Measurements from ENCODE around the gene CTTNBP2. TPM values are rescaled to one million over a fixed set of nuclear protein-coding genes. Genes with fewer than 3 reads are reported as not detected.

The CTTNBP2 gene
- total and polyA plus RNA-seq, 2 of the 13 experiments (the other 11 are each of a cell fraction or from before 2014, with no cell fraction given) = not detected

GRCh38 chr7:117774943-117775342 lies 98.3 kb downstream of the CTTNBP2 start:
- no peak for FAIRE-seq

More at GRCh38 chr7:117774943-117775342, 98.3 kb downstream of the CTTNBP2 start:
- Histone ChIP-seq H3K4me1 (ENCODE audit: insufficient read depth, low read length) (no peaks in the 10 kb centered on the region), H3K9me3 (ENCODE audit: low read length) (no peaks in the 10 kb centered on the region), H3K4me2 (ENCODE audit: low read depth, low read length) (no peak overlapping the region), H3K79me2 (ENCODE audit: insufficient read depth, low read length) (no peaks in the 10 kb centered on the region), H2AFZ (ENCODE audit: low read length) (no peak overlapping the region), H4K20me1 (ENCODE audit: insufficient read depth, low read length) (no peaks in the 10 kb centered on the region), H3K4me3 (replicated peaks in 1 of 3; ENCODE audit: insufficient read depth in 1 of 3, low read depth in 2 of 3, low read length in 3 of 3) (no peak overlapping the region), H3K27ac (ENCODE audit: extremely low read length, insufficient read depth, low read length) (no peak overlapping the region), H3K36me3 (replicated peaks in 1 of 2; ENCODE audit: control insufficient read depth in 1 of 2, insufficient read depth in 2 of 2, low read length in 2 of 2) (no peaks in the 10 kb centered on the region), H3K9ac (ENCODE audit: insufficient read depth, low read depth, low read length) (no peak overlapping the region), H3K27me3 (ENCODE audit: control insufficient read depth in 1 of 2, insufficient read depth in 2 of 2, low read length in 2 of 2) (no peaks in the 10 kb centered on the region; a peak in 1 of 5 replicates)
- no TSS peak for BruUV-seq (replicated peaks)
- TF ChIP-seq ZNF720 (CRISPR knock-in tag; IDR thresholded peaks at IDR 0.05) (no peak), ZNF776 (CRISPR knock-in tag; IDR thresholded peaks at IDR 0.05) (no peak), ZNF124 (CRISPR knock-in tag; IDR thresholded peaks at IDR 0.05) (no peak), ARID2 (CRISPR knock-in tag; IDR thresholded peaks at IDR 0.05; ENCODE audit: borderline replicate concordance) (no peak), SIN3A (IDR thresholded peaks at IDR 0.05; ENCODE audit: borderline replicate concordance, low read depth, low read length) (no peak), ETV6 (CRISPR knock-in tag; conservative IDR thresholded peaks at IDR 0.05) (no peak), MAX (IDR thresholded peaks at IDR 0.05) (no peak), PAX8 (CRISPR knock-in tag; IDR thresholded peaks at IDR 0.05; ENCODE audit: borderline replicate concordance) (no peak), ZBTB4 (CRISPR knock-in tag; IDR thresholded peaks at IDR 0.05; ENCODE audit: borderline replicate concordance) (no peak), TAF15 (IDR thresholded peaks at IDR 0.05; ENCODE audit: low read depth, low read length, poor library complexity, severe bottlenecking) (no peak), RELA (CRISPR knock-in tag; IDR thresholded peaks at IDR 0.05) (no peak), ZNF446 (CRISPR knock-in tag; IDR thresholded peaks at IDR 0.05) (no peak), KDM4B (CRISPR knock-in tag; IDR thresholded peaks at IDR 0.05) (no peak), ZBTB33 (CRISPR knock-in tag; IDR thresholded peaks at IDR 0.05) (no peak), FOXC1 (CRISPR knock-in tag; IDR thresholded peaks at IDR 0.05; ENCODE audit: borderline replicate concordance) (no peak), ZNF556 (CRISPR knock-in tag; IDR thresholded peaks at IDR 0.05; ENCODE audit: borderline replicate concordance) (no peak), HNF4G (IDR thresholded peaks at IDR 0.05; ENCODE audit: borderline replicate concordance, low read depth, low read length) (no peak), HNF4G (CRISPR knock-in tag; IDR thresholded peaks at IDR 0.05; ENCODE audit: borderline replicate concordance, low read depth) (no peak), ZNF512 (CRISPR knock-in tag; IDR thresholded peaks at IDR 0.05) (no peak), RORA (CRISPR knock-in tag; IDR thresholded peaks at IDR 0.05) (no peak)
- in situ Hi-C loops (cut with HindIII; ENCODE audit: extremely low pct_ligation_motif_present, low pct_unique_long_range_greater_than_20kb) (no loop called here), intact Hi-C loops (cut with micrococcal nuclease; ENCODE audit: unreplicated experiment) (no loop called here)
- DNase-seq (ENCODE audit: low spot score) (no peak), ATAC-seq (no peak)
- ChIA-PET POLR2A (no interaction called here), CTCF (ENCODE audit: low intra/inter-chr PET ratio, low total read pairs) (no interaction called here)
- 3% methylated on average over 1 of the region's 1 CpG for WGBS (ENCODE audit: low lambda C conversion rate)

Measured in HepG2 (cell line).